Activated T-helper 17 cell treated with anti-CD3 and anti-CD28 coated beads, Interleukin-2, amount 50 U/mL, for 72 hours (primary cell): ENCODE data around the gene UBE2H. TPM values are rescaled to one million over a fixed set of nuclear protein-coding genes. Genes with fewer than 3 reads are reported as not detected.
A peak's percentile ranks its signal among the peaks of the same experiment; 100 is the strongest.

ENCODE experiments used
- ATAC-seq: fragments of 150-1000 bp; cut with Tn5 transposase; replicated peaks from 2 replicates; pipeline ENCODE4 v1.10.0; 2021; ENCODE audit warnings: mild to moderate bottlenecking, moderate library complexity
- H3K27ac Mint-ChIP-seq: one replicate; pipeline ENCODE4 v1.8.0; 2022; ENCODE audit warnings: mixed read lengths
- H3K27me3 Mint-ChIP-seq: one replicate; pipeline ENCODE4 v1.8.0; 2022; ENCODE audit warnings: mixed read lengths
- H3K36me3 Mint-ChIP-seq: one replicate; pipeline ENCODE4 v1.8.0; 2022; ENCODE audit warnings: low read depth, mild to moderate bottlenecking, mixed read lengths
- H3K4me1 Mint-ChIP-seq: one replicate; pipeline ENCODE4 v1.8.0; 2022; ENCODE audit warnings: mixed read lengths
- H3K4me3 Mint-ChIP-seq: one replicate; pipeline ENCODE4 v1.8.0; 2022; ENCODE audit warnings: mild to moderate bottlenecking, mixed read lengths
- H3K9me3 Mint-ChIP-seq: one replicate; pipeline ENCODE4 v1.8.0; 2022; ENCODE audit warnings: mixed read lengths
- total RNA-seq, 2 donors: library from RNA; stranded (reverse); gene quantifications; one replicate each; pipeline ENCODE4 v1.2.3, GENCODE V29; 2022

The UBE2H gene
- total RNA-seq, 2 donors from 2014 or later: 27.8 to 54.0 TPM

DNA sequence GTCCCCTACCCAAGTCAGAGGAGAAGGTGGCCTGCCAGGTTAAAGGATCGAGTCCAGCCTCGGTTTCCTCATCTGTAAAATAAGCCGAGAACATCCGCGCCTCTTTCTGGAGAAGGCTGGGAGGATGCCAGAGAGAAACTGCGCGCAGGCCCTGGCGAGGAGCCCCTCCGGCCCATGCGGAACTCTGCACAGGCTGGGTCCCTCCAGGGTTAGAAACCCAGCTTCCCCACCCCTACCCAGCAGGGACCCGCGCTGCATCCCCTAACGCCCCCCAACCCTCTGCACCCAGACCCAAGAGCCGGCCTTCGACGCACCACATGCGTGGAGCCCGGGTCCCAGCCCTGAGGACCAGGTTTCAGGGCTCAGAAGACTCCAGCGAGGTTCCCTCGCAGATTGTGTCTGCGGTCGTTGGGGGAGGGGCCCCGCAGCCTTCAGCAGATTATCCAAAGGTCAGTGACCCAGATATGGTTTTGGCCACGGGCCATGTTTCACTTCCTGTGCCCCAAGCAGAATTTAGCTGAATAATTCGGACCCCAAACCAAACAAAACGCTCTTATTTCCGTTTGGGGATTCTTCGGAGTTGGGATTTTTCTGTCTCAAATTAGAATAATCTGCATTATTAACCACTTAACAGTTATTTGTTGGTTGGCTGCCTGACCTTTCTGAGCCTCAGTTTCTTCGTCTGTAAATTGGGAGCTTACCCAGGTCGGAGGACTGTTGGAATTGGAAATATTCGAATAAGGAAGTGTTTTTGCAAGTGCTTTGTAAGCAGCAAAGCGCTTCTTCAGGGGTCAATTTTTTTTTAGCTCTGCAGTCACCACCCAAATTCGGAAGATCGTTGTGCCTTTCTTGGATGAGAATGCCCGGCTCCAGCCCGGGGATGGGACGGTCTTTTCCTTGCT is 167.7 kb downstream of the UBE2H start:
- Mint-ChIP-seq H3K4me3 (peak overlapping the region; percentile 49), H3K36me3 (peaks cover 23% of the 10 kb centered on the region), H3K9me3 (no peaks in the 10 kb centered on the region), H3K4me1 (peaks cover 17% of the 10 kb centered on the region), H3K27ac (no peak overlapping the region), H3K27me3 (peaks cover 60% of the 10 kb centered on the region)
- ATAC-seq: no peak

DNA sequence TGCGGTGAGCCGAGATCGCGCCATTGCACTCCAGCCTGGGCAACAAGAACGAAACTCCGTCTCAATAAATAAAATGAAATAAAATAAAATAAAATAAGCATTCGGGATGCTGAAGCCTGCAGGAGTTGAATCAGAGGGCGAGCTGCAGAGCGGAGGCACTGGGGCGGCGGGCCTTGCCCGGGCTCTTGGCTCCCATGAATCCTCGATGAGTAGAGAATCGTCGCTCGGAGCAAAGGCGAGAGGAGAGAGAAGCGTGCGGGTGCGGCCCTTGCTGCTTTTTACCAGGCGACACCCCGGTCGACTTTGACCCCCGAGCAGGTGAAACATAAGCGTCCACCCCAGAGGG is 168.3 kb downstream of the UBE2H start:
- ATAC-seq: no peak
- peaks cover 23% of the 10 kb centered on the region for H3K36me3 Mint-ChIP-seq

DNA sequence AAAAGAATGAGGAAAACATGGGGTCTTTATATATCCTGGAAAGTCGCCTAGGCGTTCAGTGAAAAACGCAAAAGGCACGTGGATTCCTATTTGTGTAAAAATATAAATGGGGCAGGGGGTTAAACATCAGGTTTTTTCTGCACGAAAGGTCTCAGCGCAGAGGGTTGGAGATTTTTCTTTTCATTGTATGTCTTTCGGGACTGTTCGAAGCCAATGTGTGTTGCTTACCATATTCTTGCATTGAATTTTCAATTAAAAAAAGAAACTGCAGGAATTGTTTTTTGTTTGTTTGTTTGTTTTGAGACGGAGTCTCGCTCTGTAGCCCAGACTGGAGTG is 169.2 kb downstream of the UBE2H start:
- no peak for ATAC-seq
- peak overlapping the region; percentile 84 for H3K4me3 Mint-ChIP-seq
- H3K27ac Mint-ChIP-seq: no peak overlapping the region
- no peaks in the 10 kb centered on the region for H3K9me3 Mint-ChIP-seq
- peaks cover 17% of the 10 kb centered on the region for H3K4me1 Mint-ChIP-seq
- H3K36me3 Mint-ChIP-seq: peaks cover 23% of the 10 kb centered on the region
- H3K27me3 Mint-ChIP-seq: peaks cover 55% of the 10 kb centered on the region

More for the DNA sequence above, 168.3 kb downstream of the UBE2H start:
- H3K9me3 Mint-ChIP-seq: no peaks in the 10 kb centered on the region
- peaks cover 57% of the 10 kb centered on the region for H3K27me3 Mint-ChIP-seq
- no peak overlapping the region for H3K27ac Mint-ChIP-seq
- no peak overlapping the region for H3K4me3 Mint-ChIP-seq
- peaks cover 17% of the 10 kb centered on the region for H3K4me1 Mint-ChIP-seq

DNA sequence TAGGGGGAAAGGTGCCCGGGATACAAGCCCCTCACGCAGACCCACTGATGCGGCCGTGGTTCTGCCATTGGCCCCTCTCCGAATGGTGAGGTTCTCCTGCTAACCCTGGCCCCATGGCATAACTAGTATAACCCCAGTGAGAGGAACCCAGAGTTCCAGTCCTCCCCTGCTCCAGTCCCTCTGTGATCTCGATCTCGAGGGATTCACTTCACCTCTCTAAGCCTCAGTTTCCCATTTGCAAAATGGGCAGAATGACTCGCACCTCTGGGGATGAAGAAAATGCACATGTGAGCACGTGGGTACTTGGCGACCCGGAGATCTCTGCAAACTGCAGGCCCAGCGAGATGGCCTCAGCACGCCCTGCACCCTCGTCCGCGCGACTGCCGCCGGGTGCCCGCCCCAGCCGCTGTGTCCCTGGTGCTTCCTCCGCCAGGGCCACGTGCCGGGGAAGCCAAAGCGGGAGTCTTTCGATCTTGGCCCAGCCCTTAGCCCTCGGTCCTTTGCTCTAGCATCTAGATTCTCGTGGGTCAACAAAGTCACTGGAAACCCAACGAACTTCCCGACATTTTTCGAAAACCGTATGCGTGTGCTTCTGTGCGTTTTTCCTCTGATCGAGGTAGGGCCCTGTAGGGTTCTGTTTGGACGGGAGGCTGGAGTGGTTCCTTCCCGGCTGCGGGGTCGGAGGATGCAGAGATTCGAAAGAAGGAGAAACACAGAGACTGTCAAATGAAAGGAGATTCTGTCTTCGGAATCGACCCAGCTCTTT is 169.8 kb downstream of the UBE2H start:
- Mint-ChIP-seq H3K4me1 (peaks cover 17% of the 10 kb centered on the region), H3K4me3 (peak overlapping the region; percentile 84), H3K27ac (no peak overlapping the region), H3K27me3 (peaks cover 56% of the 10 kb centered on the region), H3K9me3 (no peaks in the 10 kb centered on the region), H3K36me3 (peaks cover 23% of the 10 kb centered on the region)
- no peak for ATAC-seq

DNA sequence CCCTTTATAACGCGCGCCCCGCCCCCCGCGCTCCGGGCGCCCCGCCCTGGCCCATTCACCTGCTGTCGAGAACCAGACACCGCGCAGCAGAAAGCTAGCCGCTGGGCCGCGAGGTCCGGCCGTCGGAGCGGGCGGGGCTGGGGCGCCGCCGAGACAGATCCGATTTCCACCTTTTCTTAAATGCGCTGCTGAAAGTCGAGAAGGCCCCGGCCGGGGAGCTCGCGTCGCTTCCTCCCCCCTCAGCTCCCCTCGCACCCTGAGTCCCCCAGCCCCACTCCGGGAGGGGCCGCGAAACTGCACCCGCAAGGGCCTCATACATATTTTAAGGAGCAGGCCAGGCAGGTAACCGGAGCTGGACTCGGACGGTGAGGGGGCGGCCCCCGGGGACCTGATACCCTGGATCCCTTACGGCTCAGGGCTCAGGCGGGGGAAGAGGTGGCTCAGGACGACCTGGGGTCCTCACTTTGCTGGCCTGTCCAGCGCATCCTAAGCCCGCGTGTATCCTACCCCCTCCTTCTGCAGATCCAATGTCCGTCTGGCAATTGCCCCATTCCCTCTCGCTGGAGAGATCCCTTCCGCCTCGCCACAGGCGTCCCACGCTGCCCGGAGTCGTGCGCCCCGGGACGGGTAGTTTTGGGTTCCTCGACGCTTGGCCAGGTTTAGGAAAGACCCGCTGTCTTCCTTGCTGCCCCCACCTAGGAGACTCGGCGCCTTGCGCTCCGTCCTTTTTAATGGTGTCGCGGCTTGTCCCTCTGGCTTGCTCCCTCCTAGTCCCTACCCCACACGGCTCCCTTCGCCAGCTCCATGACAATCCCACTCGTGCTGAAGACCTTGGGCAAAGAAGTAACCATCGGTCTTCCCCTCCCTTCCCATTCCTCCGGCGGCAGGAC is 170.6 kb downstream of the UBE2H start:
- peak overlapping the region; percentile 84 for H3K4me3 Mint-ChIP-seq
- no peak overlapping the region for H3K27ac Mint-ChIP-seq
- no peaks in the 10 kb centered on the region for H3K9me3 Mint-ChIP-seq
- peaks cover 58% of the 10 kb centered on the region for H3K27me3 Mint-ChIP-seq
- peaks cover 23% of the 10 kb centered on the region for H3K36me3 Mint-ChIP-seq
- peaks cover 17% of the 10 kb centered on the region for H3K4me1 Mint-ChIP-seq
- ATAC-seq: no peak

DNA sequence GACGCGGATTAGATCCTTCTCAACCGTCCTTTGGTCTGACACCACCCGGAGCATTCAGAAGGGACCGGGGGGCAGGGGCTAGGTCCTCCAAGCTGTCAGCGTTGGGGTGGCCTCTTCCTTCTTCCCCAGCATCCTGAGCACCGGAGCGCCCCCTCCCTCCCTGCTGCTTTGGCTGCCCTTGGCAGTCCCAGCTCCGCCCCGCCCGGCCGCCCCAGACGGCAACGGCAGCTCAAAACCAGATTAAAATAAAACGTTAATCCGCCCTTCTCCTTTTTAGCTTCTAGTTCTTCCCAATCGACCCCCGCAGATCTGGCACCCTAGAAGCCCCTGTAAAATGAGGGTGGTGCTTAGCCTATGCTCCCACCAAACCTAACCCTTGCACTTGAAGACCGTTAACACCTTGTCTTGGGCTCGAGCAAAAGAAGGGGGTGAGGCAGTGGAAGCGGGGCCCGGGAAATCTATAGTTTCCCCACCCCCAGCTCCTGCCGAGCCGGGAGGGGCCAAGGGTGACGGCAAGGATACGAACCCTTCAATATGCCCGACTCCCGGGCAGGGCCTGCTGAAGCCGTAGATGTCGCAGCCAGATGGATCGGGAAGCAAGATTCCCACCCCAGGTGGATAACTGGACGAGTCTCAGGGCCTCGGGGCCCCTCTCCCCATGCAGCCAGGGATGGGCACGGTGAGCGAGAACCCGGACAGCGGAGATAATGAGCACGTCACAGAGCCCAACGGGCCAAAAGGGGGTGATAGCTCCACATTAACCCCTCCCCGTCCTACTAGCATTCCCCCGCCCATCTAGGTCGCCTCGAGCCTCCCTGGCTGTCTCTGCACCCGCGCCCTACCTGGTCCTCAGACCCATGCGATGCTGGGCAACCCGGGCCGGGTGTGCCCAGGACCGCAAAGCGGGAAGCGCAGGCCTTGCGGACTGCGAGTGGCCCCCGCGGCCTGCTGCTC is 171.5 kb downstream of the UBE2H start:
- H3K36me3 Mint-ChIP-seq: peaks cover 23% of the 10 kb centered on the region
- H3K4me3 Mint-ChIP-seq: peak overlapping the region; percentile 84
- ATAC-seq: no peak
- no peak overlapping the region for H3K27ac Mint-ChIP-seq
- H3K4me1 Mint-ChIP-seq: peaks cover 17% of the 10 kb centered on the region
- H3K27me3 Mint-ChIP-seq: peaks cover 52% of the 10 kb centered on the region
- H3K9me3 Mint-ChIP-seq: no peaks in the 10 kb centered on the region

Other genes starting within 250 kb of the UBE2H start
- 10 to 100 TPM; 22.6 to 33.7 TPM for gene ZC3HC1, start 98.4 kb upstream of the UBE2H start, total RNA-seq
- gene KLHDC10, start 117.6 kb upstream of the UBE2H start, total RNA-seq: 10 to 100 TPM; 16.2 to 21.3 TPM